ENCODE measurements around the gene GLIS1. TPM values are rescaled to one million over a fixed set of nuclear protein-coding genes. Genes with fewer than 3 reads are reported as not detected.
A peak's percentile ranks its signal among the peaks of the same experiment; 100 is the strongest.

GLIS1 gene
- total RNA-seq, 2 donors from 2014 or later: 0.37 to 0.44 TPM

DNA sequence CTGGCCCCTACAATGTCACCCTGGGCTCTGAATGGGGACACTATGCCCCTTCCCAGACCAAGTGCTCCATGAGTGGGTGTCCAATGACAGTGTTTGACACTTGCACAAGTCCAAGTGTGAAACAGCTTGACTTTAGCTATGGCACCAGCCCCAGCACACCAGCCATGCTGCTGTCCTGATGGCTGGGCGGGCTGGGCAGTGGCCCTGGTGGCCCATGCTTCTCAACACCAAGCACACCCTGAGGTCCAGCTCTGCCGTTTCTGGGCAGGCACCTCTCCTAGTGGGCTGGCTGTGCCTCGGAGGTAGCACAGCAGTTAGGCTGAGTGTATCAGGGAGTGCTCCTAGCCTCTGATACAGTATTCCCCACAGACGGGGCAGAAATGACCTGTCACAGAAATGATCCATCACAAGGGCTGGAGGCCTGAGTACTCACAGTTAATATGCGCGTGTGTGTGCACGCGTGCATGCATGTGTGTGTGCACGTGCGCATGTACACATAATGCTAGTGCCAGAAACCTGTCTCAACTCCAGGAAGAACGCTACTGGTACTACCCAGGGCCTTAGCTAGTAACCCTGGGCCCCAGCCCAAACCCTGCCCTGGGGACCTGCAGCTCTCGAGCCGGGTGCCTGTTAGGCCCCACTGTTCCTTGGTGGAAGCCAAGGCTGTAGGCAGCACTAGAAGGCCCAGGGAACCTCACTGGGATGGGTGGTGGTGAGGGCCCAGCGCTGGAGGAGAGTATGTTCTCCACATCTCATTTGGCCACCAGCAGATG lies 145.8 kb downstream of the GLIS1 start:
- intact Hi-C loops (cut with DNase I): no loop called here
- ATAC-seq: no peak

GRCh38 chr1:53592521-53592982 lies 146.4 kb downstream of the GLIS1 start:
- ATAC-seq: peak; percentile 58 to 71

More for the DNA sequence above, 145.8 kb downstream of the GLIS1 start:
- no peak for DNase-seq

DNA sequence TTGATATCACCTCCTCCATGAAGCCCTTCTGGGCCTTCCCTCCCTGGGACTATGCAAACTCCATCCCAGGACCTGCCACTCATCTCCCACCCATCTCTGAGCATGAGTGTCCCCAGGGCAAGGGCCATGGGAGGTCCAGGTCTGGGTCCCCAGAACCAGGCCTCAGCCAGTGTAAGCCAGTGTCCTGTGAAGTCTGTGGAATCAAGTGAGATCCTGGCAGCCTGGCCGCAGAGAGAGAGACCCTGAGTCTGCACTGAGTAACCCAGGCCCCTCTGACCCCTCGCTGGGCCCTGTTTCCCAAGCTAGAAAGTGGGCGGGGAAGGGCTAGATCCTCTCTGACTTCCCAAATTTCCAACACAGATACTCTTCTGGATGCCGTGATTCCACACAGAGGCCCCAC lies 147.0 kb downstream of the GLIS1 start:
- intact Hi-C loops (cut with DNase I): no loop called here
- DNase-seq: no peak

More at GRCh38 chr1:53592521-53592982, 146.4 kb downstream of the GLIS1 start:
- DNase-seq: no peak
- intact Hi-C loops (cut with DNase I): no loop called here

DNA sequence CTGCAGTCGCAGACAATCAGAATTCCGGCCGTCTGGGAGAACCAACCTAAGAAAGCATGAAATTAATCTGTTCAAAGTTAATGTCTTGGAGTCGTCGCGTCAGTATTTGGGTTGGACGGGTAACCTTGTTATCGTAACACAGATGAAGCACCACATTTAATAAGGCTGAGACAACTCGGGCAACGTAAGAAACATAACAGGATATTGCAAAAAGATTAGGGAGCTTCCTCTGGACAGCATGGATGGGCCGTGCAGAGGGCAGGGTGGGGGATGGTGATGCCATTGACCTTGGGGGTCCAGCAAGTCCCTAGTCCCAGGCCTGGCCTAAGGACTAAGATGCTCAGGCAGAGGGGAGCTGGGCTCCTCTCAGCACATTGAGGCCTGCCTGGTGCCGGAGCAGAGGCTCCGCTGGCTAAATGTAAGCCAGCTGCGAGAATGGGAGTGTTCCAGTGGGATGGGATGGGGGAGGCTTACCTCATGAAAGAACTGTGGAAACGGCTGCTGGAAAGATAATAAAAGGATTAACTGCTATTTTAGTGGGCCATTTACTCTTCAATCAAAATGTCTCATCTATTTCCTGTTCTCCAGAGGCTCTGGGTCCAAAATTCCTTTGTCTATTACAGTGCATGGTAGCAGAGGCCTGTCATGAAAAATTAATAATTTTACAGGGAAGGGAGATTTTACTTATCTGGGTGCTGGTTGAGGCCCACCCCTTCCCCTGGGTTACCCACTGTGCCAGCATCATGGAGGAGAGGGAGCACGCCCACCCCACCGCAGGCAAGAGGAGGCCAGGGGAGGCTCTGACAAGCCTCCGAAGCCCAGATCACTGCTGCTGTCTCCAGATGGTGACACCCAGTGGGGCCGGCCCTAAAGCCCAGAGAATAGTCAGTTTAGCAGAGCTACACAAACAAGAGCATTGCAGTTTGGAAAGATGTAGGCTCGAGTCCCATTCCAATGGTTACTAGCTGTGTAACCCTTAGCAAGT lies 148.1 kb downstream of the GLIS1 start:
- no peak for DNase-seq
- intact Hi-C loops (cut with DNase I): no loop called here
- ATAC-seq: peak; percentile 31 to 55

More for the DNA sequence above, 147.0 kb downstream of the GLIS1 start:
- ATAC-seq: no peak

GRCh38 chr1:53590104-53590503 lies 148.9 kb downstream of the GLIS1 start:
- intact Hi-C loops (cut with DNase I): no loop called here
- DNase-seq: no peak
- ATAC-seq: no peak

DNA sequence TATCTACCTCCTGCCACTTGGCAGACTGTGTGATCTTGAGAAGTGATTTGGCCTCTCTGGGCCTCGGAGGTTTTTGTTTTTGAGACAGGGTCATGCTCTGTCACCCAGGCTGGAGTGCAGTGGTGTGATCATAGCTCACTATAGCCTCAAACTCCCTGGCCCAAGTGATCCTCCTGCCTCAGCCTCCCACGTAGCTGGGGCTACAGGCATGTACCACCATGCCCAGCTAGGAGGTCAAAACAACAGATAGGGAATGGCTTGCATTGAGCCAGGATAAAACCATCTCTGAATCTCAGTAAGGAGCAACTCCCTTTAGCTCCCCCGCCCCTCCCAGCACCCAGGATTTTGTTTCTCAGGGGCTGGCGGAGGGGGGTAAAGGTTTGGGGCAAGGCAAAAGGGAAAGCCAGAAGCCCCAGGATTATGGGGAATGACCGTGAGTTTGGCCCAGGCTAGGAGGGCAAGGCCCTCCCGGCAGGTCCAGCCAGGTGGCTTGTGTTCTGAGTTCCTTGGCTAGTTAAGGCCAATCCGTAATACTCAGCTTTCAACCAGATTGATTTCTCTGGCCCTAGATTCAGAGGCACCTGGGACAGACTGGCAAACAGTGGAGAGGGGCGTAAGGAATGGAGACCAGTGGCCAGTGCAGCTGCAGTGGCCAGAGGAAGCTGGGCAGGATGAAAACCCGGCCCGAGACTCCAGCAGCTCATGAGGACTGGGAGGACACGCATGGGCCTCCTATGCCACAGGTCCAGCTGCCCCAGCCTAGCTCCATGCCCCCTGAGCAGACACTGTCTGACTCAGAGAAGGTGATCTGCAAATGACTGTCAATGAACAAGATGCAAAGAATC lies 149.7 kb downstream of the GLIS1 start:
- DNase-seq (no peak), ATAC-seq (no peak)
- intact Hi-C loops (cut with DNase I): loop anchor here in 1 of 2 donors (5.0 kb wide), 1 partner anchor 102 kb away; no protein-coding TSS in a partner anchor

DNA sequence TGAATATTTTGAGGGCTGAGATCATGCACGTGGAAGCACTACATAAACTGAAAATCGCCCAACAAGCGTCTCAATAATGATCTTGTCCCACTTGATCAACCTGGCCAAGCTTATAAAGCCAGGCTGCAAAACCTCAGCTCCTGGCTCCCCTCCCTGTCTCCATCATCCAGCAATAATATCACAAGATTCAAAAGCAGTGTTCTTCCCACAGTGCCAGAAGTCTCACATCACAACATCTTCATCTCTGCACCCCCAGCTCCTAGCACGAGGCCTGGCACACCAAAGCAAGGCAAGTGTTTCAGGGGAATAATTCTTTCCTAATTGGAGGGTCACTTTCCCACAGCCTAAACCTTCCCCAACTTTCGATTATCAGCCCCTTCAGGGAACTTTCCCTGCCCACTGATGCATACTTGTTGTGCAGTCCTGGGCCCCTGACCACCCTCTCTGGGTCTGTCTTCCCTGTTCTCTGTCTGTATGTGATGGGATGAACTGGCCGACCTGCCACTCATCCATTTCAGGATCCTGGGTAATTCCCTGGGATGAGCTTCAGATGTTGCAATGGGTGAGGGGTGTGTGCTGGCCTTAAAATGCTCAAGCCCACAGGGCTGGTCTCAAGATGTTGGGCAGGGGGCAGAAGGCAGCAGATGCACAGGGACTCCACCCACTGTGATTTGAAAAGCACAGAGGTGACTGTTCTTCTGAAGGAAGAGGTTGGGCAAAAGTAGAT lies 150.7 kb downstream of the GLIS1 start:
- DNase-seq (no peak), ATAC-seq (no peak)
- intact Hi-C loops (cut with DNase I): loop anchor here in 1 of 2 donors (5.0 kb wide), 1 partner anchor 101 kb away; no protein-coding TSS in a partner anchor

DNA sequence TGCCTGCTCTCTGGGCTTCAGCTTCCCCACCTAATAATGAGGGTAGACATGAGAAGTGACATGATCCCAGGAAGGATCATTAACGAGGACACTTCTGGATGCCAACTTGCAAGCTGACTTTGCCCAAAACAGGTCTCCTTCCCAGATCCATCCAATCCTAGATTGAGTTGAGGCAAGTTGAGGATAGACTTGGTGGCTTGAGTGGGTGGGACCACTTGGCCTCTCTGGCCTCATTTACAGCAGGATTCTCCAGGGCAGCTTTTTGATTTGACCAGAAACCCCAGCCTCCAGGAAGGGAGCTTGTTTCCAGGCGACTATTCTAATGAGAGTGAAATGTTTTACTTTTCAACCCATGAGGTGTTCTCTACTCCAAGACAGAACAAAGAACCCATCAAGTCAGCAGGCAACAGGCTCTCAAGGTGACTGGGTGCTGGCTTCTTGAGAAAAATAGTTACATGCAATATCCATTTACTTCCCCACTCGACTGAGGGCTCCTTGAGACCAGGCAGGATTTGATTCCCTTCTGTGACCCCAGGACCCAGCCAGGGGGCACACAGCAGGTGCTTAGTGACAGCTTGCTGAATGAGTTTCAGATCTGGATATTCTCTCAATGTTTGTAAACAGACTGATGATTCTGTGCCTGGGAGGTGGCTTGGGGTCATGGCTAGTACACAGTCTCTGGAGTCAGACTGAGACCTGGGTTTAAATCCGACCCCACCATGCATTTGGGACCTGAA lies 151.5 kb downstream of the GLIS1 start:
- intact Hi-C loops (cut with DNase I): loop anchor here in 1 of 2 donors (5.0 kb wide), 1 partner anchor 100 kb away; no protein-coding TSS in a partner anchor
- ATAC-seq (no peak), DNase-seq (no peak)

DNA sequence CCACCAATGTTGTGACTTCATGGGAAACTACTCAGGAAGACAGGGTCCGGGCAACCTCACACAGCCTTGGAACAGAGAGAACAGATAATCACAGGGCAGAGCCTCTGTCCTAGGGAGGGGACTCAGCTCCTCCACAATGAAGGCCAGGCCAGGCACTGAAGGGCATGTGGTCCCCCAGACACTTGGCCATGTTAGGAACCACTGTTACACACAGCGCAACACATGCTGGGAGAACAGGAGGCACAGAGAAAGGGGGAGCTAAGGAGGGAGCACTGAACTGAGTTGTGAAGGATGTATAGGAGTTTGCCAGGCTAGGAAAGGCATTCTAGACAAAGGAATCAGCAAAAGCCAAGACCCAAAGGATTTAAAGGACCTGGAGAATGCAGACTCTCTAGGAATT lies 152.2 kb downstream of the GLIS1 start:
- intact Hi-C loops (cut with DNase I): loop anchor here in 1 of 2 donors (5.0 kb wide), 1 partner anchor 99 kb away; no protein-coding TSS in a partner anchor
- DNase-seq (no peak), ATAC-seq (no peak)

GRCh38 chr1:53585565-53585964 lies 153.4 kb downstream of the GLIS1 start:
- intact Hi-C loops (cut with DNase I): loop anchor here in 1 of 2 donors (5.0 kb wide), 1 partner anchor 98 kb away; no protein-coding TSS in a partner anchor
- no peak for ATAC-seq
- DNase-seq: no peak

DNA sequence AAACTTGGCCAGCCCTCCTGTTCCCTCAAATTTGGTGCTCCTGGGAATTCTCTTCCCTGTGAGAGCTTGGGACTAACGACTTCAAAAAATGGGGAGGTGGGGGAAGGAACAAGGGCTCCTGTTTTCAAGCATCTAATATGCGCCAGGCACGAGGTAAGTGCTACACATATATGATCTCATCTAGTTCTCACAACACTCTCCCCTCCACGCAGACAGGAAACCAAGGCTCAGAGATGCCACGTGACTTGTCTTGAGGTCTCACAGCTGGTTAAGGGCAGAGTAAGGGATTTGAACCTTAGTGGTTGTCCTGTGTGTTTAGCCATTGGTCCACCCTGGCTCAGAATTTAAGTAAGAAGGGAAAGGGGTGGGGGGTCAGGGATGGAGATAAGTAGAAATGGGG lies 153.8 kb downstream of the GLIS1 start:
- DNase-seq: no peak
- intact Hi-C loops (cut with DNase I): loop anchor here in 1 of 2 donors (5.0 kb wide), 1 partner anchor 98 kb away; no protein-coding TSS in a partner anchor
- peak in 1 of 2 donors; percentile 45 for ATAC-seq

GRCh38 chr1:53584777-53585107 lies 154.2 kb downstream of the GLIS1 start:
- DNase-seq (no peak), ATAC-seq (no peak)
- intact Hi-C loops (cut with DNase I): loop anchor here in 1 of 2 donors (5.0 kb wide), 1 partner anchor 97 kb away; no protein-coding TSS in a partner anchor

GRCh38 chr1:53583868-53584776 lies 154.8 kb downstream of the GLIS1 start:
- intact Hi-C loops (cut with DNase I): no loop called here
- ATAC-seq (no peak), DNase-seq (no peak)

DNA sequence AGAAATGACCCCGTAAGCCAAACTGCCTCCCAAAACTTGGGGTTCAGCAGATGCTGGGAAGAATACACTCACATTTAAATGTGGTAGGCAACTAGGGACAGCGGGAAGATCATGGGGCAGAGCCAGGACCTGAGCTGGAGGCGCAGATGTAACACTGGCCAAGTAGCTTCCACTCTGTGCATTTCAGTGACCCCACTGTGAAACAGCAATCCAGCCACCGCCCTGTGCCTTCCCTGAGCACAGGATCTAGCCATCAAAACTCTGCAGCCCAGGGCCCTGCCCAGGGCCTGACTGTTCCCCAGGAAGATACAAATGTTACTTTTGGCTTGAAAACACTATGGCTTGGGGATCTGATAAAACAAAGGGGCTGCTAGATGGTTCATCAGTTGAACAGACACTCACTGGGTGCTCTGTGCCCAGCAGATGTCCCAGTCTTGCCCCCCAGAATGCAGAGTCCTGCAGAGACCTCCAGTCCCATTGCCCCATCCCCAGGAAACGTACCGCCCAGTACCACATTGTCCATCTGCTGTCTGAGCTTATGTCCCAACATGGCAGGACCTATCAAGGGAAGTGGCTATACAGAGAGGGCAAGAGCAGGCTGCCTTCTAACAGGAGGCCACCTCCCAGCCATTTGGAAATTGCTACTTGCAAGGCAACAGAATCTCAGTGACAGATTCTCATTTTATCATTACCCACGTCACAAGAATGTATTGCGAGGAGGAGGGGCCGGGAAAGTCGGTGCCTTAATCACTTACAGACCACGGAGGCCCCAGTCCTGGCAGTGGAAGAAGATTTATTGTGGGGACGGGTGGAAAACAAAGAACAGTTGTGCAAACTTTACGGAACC lies 155.7 kb downstream of the GLIS1 start:
- DNase-seq: no peak
- intact Hi-C loops (cut with DNase I): no loop called here
- no peak for ATAC-seq
